NCI-H2227 (cell line): ENCODE results near the gene XKRX.

Source experiments
- DNase-seq: peaks from one replicate; lab custom pipeline; 2025; ENCODE audit not compliant: unreplicated experiment; lab: John Stamatoyannopoulos, UW

XKRX gene

DNA sequence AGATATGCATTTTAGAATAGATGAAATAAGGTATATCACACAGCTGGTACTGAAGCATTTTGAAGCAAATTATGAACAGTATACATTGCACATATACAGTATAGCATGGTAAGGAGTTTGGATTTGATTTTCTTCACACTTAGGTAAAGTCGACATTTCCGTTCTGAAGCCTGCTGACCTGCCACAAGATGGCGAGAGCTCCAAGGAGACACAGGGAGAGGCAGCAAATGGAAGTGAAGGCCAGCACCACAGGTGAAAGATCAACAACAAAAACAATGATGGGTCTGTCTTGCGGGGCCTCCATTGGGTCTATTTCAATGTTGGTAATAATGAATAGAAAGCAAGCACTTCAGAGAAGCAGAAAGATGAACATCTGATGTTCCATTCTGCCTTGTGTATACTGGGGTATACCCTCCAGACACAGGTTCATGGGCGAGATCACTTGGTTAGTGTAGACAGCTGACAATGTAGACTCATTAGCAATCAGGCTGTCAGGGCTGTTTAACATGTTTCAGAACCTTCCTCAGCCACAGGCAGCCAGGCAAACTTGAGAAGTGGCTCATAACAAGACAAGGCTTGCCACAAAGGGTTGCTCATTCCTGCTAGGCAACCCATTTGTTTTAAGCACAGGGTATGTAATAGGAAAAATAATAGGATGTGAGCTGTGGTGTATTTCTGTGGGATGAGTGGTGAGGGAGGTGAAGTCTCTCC, 33.2 kb downstream of the XKRX start:
- peak; percentile 47 for DNase-seq

DNA sequence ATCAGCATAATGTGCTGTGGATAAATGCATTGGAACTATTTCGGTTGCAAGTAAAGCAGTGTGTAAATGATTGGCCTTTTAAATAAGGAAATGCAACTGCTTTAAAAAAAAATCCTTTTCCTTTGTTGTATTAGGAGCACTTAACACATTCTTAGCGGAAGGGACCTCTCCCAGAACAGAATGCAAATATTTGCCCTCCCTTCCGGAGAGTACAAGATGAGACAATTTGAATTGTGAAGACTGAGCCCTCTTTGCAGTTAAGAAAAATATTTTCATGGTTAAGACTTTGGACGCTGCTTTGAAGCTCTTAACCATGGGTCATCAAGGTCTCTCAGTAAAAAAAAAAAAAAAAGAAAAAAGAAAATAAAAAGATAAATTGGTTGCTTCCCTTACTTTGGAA, 45.1 kb downstream of the XKRX start:
- no peak for DNase-seq

DNA sequence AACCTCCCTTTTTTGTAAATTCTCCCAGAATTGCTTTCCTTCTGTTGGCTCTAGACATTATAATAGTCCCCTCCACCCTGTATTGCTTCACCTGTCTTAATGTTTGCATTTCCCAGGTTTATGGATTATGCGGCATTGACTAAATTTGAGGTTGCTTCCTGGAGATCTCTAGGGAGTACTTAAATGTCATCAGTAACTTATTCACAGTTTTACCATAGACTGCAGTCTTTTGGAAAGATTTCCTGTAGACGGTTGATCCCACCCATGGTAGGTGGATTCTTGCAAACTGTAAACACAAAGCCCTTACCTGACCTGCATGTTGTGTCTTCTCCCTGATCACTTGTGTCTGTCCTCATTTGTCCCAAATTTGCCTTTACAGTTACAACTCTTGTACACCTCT, 48.3 kb downstream of the XKRX start:
- no peak for DNase-seq

DNA sequence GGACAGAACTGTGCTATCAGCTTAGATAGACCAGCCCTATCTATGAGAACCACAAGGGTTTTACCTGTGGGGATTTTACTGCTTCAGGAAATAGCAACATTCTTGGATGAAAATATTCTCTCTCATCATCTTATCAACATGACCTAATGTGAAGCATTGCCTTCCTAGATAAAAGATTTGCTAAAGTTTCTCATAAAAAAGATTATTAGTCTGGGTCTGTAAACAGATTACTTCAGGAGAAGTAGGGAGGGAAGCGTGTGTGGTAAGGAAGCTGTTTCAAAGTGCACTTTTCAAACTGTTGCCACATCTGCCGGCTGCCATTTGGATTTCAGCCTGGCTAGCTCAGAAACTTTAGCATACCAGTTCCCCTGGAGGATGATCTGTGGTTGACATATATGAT, 54.4 kb downstream of the XKRX start, which contains the start of gene NOX1:
Gene NOX1, minus strand, starts transcription at position 35 of the 400 bp plus-strand sequence. CDS start 220 bp downstream, outside the sequence.
- no peak for DNase-seq

DNA sequence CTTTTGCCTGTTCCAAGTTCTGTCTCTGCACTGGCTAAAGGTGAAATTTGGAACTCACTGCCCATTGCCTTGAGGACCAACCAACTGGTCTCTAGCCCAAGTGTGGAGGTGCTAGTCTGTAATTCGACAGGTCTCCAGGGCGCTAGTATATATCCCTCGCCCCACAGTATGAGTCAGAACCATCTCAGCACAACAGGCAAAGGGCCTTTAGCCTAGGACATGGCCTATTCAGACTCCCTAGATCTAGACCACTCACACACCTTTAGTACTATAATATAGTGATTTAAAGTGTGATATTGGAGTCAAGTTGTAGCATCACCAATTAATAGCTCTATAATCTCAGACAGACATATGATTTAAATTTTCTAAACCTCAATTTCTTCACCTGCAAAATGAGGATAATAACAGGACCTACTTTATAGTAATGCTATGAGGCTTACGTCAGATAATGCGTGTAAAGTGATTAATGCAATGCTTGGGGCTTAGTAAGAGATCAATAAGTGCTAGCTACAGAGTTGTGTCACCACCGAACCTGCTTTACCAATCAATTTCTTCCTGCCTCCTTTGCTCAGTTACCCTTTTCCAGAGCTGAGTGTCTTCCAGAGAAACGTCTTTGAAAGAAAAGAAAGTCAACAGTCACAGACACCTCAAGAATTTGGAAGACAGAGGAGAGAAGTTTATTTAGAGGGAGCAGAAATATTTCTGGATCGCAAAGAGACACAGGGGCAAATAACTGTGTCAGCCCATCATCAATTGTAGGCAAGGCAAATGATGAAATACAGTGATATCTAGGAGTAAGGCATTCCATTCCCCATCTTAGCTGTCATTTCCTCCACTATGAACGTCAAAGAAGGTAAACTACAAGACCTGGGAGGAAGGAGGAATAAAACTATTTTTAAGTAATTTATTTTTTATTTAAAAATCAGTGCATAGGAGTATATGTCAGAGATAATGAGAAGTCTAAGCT, 56.8 kb downstream of the XKRX start:
- DNase-seq = no peak

DNA sequence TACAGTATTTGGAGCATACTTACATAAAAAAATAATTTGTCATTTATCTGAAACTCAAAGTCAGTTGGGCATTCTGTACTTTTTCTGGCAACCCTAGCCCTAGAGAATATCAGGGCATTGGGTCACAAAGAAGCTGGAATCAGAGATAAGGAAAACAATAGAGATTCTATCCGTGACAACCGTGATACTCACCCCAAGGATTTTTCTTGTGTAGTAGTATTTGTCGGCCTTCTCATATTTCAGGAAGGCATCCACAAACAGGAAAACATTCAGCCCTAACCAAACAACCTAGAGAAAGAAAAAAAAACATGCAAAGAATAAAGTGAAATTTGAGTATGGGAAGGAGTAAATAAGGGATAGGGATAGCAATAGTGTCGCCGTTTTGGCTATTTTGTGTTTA, 58.2 kb downstream of the XKRX start:
- DNase-seq = no peak

DNA sequence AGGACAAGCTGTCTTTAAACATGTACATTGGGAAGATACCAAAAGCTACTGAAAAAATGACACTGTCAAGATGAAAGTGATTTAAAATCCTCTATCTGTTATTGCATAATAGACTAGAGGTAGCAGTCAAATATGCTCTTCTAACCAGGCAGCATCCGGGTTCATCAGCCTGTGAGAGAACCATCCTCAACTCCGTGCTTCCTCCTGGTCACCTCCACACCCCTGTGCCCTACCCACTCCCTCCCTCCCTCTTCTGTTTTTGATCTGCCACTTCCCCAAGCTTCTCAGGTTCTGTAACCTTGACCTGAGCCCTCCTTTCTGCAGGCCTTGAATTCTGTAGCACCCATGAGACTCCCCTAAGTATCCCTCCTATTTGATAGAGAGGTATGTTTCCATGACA, 60.4 kb downstream of the XKRX start:
- DNase-seq = no peak

DNA sequence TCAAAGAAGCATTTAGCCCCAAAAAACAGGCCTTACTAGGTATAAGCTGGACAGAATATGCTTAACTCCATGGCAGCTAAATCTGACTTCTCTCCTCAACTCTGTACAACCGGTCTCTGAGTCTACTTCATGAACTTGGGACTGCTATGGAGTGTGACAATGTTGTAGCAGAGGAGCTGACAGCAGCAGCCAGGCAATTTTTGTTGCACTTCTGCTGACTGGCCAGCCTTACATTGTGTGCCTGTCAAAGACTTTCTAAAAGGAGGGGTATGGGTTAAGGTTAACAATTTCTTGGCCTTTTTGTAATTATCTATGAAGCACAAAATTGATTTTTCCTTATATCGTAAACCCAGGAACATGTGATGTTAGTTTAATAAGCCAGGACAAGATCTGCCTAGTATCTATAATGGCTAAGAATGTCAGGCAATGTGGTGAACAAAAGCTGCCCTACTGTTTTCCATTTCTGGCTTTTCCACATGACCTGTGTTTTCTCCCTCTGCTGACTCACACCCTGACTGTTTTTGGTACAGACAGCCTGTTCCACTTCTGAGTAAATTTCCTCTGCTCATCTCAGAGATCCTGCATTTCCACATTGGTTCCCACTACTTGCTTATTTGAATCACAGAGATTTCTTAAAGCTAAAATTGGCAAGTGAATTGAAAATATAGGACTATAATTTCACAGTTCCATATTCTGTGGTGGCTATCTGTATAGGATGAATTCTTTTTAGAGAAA, 63.9 kb downstream of the XKRX start:
- DNase-seq = no peak
